D721Med (cell line): ENCODE data around the gene DDOST.

Experiments used
- DNase-seq: peaks from one replicate; pipeline ENCODE4 v3.0.0; 2011; ENCODE audit warnings: low spot score; ENCODE audit not compliant: insufficient read length
- FAIRE-seq: peaks from 2 replicates; lab custom pipeline; 2011; peaks lifted over from hg19 to GRCh38; lab: Jason Lieb, UNC
- TF ChIP-seq, protein P1 (sequence below): IDR thresholded peaks from 2 replicates; pipeline ENCODE4 v1.5.1; 2012; ENCODE audit warnings: mild to moderate bottlenecking, control low read depth; ENCODE audit not compliant: insufficient read depth; ENCODE audit errors: missing control alignments

The DDOST gene

DNA sequence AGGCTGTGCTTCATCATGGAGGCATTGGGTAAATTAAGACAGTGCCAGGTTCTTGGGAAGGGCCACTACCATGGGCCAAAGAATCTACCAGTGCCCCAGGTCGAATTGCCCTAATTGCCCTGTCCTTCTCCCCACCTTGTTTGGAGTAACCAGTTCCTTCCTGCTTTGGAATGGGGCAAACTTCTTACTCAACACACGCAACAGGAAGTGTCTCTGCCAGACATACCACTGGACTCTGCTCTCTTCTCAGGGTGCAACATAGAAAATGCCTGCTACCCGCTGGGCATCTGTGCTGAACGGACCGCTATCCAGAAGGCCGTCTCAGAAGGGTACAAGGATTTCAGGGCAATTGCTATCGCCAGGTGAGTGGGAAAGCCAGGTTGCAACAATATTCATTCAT is 56.5 kb downstream of the DDOST start:
- no peak for DNase-seq
- TF ChIP-seq, protein P1, sequence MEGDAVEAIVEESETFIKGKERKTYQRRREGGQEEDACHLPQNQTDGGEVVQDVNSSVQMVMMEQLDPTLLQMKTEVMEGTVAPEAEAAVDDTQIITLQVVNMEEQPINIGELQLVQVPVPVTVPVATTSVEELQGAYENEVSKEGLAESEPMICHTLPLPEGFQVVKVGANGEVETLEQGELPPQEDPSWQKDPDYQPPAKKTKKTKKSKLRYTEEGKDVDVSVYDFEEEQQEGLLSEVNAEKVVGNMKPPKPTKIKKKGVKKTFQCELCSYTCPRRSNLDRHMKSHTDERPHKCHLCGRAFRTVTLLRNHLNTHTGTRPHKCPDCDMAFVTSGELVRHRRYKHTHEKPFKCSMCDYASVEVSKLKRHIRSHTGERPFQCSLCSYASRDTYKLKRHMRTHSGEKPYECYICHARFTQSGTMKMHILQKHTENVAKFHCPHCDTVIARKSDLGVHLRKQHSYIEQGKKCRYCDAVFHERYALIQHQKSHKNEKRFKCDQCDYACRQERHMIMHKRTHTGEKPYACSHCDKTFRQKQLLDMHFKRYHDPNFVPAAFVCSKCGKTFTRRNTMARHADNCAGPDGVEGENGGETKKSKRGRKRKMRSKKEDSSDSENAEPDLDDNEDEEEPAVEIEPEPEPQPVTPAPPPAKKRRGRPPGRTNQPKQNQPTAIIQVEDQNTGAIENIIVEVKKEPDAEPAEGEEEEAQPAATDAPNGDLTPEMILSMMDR = no peak
- FAIRE-seq = no peak

DNA sequence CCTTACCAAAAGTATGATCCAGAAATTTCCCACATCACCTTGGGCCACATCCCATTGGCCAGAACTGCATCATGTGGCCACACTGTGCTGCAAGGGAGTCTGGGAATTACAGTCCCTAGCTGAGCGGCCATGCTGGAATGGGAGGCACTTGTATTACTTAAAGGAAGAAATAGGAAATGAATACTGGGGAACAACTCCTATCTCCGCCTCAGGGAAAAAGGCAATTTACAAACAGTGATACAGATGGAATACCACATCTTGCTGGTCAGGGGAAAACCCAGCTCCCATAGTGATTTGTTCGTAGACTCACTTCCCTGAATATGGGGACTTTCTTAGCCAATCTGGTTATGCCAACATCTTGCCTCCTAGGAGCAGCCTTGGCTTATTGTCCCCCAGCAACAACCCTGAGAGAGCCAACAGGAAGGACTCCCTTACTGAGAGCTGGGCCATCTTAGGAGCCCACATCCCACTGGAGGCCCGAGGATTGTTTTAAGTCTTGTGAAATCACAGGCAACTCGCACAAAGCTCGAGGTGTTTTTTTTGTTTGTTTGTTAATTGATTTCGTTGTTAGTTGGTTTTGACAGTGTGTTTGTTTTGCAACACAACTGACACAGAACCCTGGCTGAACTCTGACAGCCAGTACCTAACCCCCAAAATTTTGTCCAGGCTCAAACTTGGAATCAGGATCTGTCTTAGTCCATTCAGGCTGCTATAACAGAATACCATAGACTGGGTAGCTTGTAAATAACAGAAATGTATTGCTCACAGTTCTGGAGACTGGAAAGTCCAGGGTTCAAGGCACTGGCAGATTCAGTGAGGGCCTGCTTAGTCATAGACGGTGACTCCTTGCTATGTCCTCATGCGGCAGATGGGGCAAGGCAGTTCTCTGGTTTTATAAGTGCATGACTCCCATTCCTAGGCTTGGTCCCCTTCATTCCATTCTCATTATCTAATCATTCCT is 57.4 kb downstream of the DDOST start:
- FAIRE-seq (no peak), DNase-seq (no peak)
- TF ChIP-seq, protein P1 = no peak

DNA sequence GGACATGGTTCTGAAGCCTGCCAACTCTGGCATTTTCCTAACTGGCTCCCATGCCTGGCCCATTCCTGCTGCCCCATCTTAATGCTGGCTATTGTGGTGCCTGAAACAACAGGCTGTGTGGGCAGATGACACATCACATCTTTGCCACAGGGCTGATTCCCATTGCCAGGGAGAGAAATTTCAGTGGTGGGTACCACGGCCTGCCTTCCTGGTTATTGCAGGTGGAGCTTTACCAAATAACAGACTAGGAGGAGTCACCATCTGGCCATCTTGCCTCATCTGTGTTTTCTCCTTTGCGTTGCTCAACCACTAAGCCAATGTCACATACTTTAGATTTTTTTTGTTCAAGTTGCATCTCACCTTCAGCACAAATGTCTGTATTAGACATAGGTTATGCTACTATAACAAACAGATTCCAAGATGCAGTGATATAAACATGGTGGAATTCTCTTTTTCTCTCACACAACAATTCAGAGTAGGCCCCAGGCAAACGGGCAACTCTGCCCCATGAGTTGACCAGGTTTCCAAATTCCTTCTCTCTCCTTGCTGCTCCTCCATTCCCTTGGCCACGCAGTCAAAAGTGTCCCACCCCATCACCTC is 58.2 kb downstream of the DDOST start:
- DNase-seq (no peak), FAIRE-seq (no peak)
- TF ChIP-seq, protein P1 = no peak
